ENCODE data around the gene COMMD3.

The COMMD3 gene

DNA sequence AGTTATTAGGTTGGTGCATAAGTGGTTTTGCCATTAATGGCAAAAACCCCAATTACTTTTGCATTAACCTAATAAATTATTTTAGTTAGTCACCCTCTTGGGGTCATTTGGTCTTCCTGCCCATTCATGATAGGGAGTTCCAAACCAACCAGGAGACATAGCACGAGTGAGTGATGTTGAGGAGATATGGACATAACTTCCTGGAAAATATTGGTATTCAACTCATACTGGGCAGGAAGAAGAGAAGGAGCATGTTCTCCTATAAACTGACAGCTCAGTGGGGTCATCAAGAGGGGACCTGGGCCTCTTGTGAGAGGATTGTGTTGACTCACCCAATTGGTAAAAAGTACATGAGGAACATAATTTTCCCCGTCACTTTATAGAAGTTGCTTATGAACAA, 52.8 kb downstream of the COMMD3 start:
- H3K4me3 ChIP-seq (ENCODE audit: low read depth, low read length), result no peak overlapping the region
- no peaks in the 10 kb centered on the region for H3K9me3 ChIP-seq (ENCODE audit: control insufficient read depth, insufficient read depth, low read depth, low read length)
- H3K27ac ChIP-seq (ENCODE audit: low read depth, low read length), result no peak overlapping the region
- H3K27me3 ChIP-seq (ENCODE audit: control insufficient read depth, insufficient read depth, low read length), result no peaks in the 10 kb centered on the region
- no peaks in the 10 kb centered on the region for H3K36me3 ChIP-seq (ENCODE audit: control insufficient read depth, insufficient read depth, low read length)
- H3K4me1 ChIP-seq (ENCODE audit: control insufficient read depth, insufficient read depth, low read length), result no peaks in the 10 kb centered on the region
- H3K9ac ChIP-seq (ENCODE audit: low read length), result no peak overlapping the region

DNA sequence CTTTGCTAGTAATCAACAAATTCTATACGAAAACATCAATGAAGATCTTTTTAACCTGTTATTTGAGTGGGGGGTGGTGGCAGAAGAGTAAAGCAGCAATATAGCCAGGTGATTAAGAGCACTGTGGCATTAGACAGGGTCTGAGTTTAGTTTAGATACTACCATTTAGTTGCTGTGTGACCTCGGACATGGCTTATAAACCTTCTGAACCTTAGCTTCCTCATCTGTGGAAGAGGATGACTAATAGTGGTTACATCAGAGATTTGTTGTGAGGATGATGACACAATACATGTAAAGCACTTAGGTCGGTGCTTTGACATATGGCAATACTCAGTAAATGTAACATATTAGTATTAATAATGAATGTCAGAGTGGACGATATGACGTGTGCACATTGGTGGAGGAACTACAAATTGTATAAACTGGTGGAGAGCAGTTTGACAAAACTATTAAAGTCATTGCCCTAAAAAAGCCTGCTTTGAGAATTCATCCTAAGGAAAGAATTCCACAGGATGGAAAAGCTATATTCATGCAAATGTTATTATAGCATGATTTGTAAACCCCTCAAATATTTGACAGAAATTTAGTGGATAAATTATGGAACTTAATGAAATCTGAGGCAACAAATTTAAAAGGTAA, 53.4 kb downstream of the COMMD3 start:
- Histone ChIP-seq H3K27me3 (ENCODE audit: control insufficient read depth, insufficient read depth, low read length) (no peaks in the 10 kb centered on the region), H3K9ac (ENCODE audit: low read length) (no peak overlapping the region)

More for the DNA sequence above, 53.4 kb downstream of the COMMD3 start:
- H3K4me3 ChIP-seq (ENCODE audit: low read depth, low read length), result no peak overlapping the region
- no peaks in the 10 kb centered on the region for H3K9me3 ChIP-seq (ENCODE audit: control insufficient read depth, insufficient read depth, low read depth, low read length)
- H3K27ac ChIP-seq (ENCODE audit: low read depth, low read length), result no peak overlapping the region
- no peaks in the 10 kb centered on the region for H3K4me1 ChIP-seq (ENCODE audit: control insufficient read depth, insufficient read depth, low read length)
- no peaks in the 10 kb centered on the region for H3K36me3 ChIP-seq (ENCODE audit: control insufficient read depth, insufficient read depth, low read length)
